Superior temporal gyrus (tissue), 1 donor: ENCODE measurements around the gene HCN1.

Source experiments
- DNase-seq: peaks from one replicate; pipeline ENCODE4 v3.0.0-alpha.2; 2016; ENCODE audit errors: extremely low spot score

Gene HCN1

GRCh38 chr5:45288746-45289145 is 407.4 kb downstream of the HCN1 start:
- DNase-seq, result no peak

DNA sequence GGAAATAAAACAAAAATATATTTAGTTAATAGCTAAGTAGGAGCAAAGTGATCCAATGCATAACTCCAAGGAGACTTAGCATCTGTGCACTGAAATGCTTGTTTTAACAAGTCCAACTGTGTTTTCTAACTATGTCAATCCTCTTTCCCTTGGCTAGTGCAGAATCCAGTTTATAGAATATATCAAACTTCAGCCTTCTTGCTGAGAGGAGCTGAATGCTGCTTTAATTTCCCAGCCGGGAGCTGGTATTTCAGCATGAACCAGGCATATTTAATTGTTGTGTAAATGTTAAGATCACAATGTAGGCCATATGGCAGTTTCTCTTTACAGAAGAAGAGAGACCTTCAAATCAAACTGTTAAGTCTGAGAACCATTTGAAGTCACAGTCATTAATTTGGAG is 411.7 kb downstream of the HCN1 start:
- DNase-seq, result no peak

- no peak for DNase-seq
Observed at GRCh38 chr5:45281081-45281480, 415.1 kb downstream of the HCN1 start.

DNA sequence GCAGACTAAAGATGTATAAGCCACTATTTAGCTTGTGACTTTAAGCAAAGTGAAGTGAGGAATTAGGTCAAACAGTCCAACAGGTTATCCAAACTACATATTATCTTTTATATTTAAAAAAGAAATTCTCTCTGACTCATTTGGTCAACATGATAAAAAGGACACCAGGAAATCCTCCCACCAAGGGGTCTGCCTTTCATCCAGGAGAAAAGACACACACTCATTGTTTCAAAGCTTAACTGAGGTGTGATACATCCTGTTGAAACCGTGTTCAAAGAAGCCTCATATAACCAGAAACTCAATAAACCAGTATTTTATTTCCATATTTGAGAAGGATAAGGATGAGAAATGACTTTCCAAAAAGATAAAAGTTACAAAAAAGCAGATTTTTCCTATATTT is 417.1 kb downstream of the HCN1 start:
- no peak for DNase-seq

- DNase-seq, result no peak
Observed at GRCh38 chr5:45277860-45278259, 418.3 kb downstream of the HCN1 start.

DNA sequence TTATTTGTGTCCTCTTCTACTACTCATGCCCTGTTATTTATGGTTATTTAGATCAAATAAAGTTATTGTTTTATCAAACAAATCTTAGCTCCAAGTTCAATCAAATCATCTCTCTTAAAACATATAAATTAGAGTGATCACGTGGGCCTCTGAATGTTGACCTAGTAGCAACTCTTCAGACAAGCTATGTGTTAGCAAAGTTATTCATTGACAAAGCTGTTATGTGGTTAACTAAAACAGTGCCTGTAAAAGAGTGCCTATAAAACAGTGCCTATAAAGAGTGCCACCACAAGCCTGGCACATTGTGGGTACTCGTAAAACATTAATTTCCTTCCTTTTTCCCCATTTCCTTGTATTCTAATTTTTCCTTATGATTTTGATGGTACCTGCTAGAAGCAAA is 421.9 kb downstream of the HCN1 start:
- DNase-seq, result no peak

DNA sequence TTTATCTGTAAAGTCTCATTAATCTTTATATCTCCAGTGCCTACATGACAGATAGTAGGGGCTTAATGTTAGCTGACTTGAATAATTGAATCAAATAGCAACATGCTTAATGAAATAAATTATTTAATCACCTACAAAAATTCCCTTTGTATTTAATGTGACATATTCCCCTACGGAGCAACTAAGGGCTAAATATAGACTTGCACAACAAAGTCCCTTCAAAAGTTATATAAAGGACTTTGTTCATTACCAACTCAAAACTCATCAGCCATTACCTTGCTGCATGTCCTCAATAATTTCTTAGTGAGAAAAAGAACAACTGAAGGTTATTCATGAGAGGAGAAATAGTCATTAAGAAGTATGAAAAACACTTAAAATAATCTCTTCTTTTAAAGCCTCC is 424.6 kb downstream of the HCN1 start:
- no peak for DNase-seq

GRCh38 chr5:45264447-45264846 is 431.7 kb downstream of the HCN1 start:
- no peak for DNase-seq

- no peak for DNase-seq
Observed at GRCh38 chr5:45262061-45262590, 434.1 kb downstream of the HCN1 start.

- no peak for DNase-seq
Observed at GRCh38 chr5:45261125-45261524, 435.1 kb downstream of the HCN1 start.

- no peak for DNase-seq
Observed at GRCh38 chr5:45260292-45260691, 435.9 kb downstream of the HCN1 start.

GRCh38 chr5:45252978-45253377 is 443.2 kb downstream of the HCN1 start:
- no peak for DNase-seq

GRCh38 chr5:45252541-45252940 is 443.6 kb downstream of the HCN1 start:
- no peak for DNase-seq

- no peak for DNase-seq
Observed at GRCh38 chr5:45225571-45226031, 470.6 kb downstream of the HCN1 start.

GRCh38 chr5:45205403-45205961 is 490.7 kb downstream of the HCN1 start:
- no peak for DNase-seq
